Subcutaneous abdominal adipose tissue (tissue), 5 donors: ENCODE measurements around the gene CCDC17.

Experiments used
- H3K27ac ChIP-seq: one replicate; pipeline ENCODE4 v1.7.0; 2013; ENCODE audit warnings: low read depth, mild to moderate bottlenecking, inconsistent platforms, low read length, moderate library complexity
- H3K27me3 ChIP-seq, 5 donors: one replicate each; pipeline ENCODE4 v1.7.0; 2013; ENCODE audit warnings: low read length in 5 of 5, inconsistent platforms in 1 of 5; ENCODE audit not compliant: control insufficient read depth in 5 of 5, insufficient read depth in 4 of 5
- H3K36me3 ChIP-seq, 5 donors: one replicate each; pipeline ENCODE4 v1.7.0; 2013; ENCODE audit warnings: low read length in 5 of 5; ENCODE audit not compliant: control insufficient read depth in 5 of 5, insufficient read depth in 5 of 5
- H3K4me1 ChIP-seq, 5 donors: one replicate each; pipeline ENCODE4 v1.7.0; 2013; ENCODE audit warnings: low read length in 5 of 5, mild to moderate bottlenecking in 3 of 5, moderate library complexity in 1 of 5; ENCODE audit not compliant: control insufficient read depth in 5 of 5, insufficient read depth in 5 of 5
- H3K4me3 ChIP-seq, 5 donors: one replicate each; pipeline ENCODE4 v1.7.0; 2013; ENCODE audit warnings: low read length in 5 of 5, low read depth in 1 of 5
- H3K9ac ChIP-seq, 5 donors: one replicate each; pipeline ENCODE4 v1.7.0; 2013; ENCODE audit warnings: low read length in 5 of 5, mild to moderate bottlenecking in 4 of 5, moderate library complexity in 3 of 5
- H3K9me3 ChIP-seq, 5 donors: one replicate each; pipeline ENCODE4 v1.7.0; 2013; ENCODE audit warnings: low read length in 5 of 5; ENCODE audit not compliant: control insufficient read depth in 5 of 5
- donor health status: healthy.
- donor health status: healthy.
- donor health status: healthy.
- donor health status: healthy.
- donor health status: healthy.

The CCDC17 gene

DNA sequence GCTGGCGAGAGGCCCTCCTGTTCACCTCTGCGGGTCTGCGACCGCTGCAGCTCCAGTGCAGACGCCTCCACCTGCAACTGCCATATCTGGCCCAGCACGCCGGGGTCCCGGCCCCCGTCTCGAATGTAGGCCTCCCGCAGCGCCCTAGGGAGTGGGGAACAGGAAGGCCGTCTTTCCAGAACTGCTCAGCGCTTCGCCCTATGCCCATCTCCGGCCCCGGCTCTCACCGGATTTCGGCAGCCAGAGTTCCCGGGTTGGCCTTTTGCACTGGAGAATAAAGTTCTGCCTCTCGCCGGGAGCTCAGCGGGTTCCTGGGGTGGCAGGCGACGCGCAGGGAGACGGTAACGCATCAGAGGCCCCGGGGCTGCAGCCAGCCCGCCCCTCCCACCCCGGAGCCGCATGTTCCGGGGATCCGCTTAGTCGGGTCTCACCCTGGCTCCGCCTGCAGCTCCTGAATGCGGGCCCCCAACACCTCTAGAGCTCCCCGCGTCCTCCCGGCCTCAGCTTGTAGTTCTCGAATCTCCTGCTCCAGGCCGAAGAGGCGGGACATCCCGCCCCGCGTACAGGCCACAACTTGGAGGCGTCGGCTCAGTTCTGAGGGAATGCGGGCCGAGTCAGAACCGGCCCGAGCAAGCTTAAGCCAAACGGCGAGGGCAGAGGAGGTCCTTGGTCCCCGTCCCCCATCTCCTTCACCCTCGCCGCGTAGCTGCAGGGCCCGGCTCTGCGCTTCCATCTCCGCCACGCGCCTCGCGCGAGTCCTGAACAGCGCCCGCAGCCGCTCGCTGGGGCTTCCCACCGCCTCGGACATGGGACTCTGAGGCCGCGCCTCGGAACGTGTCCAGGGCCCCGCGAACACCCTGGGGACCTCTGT is 1.1 kb downstream of the CCDC17 start:
- Histone ChIP-seq H3K27me3 (no peaks in the 10 kb centered on the region), H3K9ac (peak overlapping the region in 4 of 5 donors; percentile 43 to 60 (median 55)), H3K36me3 (peaks cover under 1 to 51% (median 25%) of the 10 kb centered on the region in 5 donors), H3K4me1 (peaks cover 5 to 52% (median 34%) of the 10 kb centered on the region in 5 donors), H3K27ac (no peak overlapping the region), H3K9me3 (no peaks in the 10 kb centered on the region), H3K4me3 (peak overlapping the region in 4 of 5 donors; percentile 41 to 61 (median 59))

DNA sequence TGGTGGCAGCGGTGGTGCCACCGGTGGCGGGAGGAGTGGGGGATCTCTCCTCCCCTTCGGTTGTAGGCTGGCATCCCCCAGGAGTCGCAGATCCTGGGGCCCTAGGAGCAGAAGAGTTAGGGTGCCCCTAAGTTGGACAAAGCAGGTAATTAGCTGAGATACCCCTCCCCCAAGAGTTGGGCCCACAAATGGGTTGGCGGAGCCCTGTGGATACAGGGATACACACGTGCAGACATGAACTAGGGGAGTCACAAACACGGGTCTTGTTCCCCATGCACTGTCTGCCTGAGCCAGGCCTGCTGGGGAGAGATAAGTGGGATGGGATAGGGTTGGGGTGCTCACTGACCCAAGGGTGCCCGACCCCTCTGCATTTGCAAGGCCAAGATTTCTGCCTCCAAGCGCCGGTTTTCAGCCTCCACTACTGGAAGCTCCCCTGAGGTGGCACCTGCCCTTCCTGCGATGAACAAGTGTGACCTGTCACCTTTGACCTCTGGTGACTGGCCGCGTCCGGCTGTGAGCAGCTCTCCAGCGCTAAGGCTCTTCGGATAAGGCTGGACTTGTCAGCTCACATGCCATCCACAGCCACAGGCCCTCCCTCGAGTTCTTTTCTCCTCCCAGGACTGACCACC is 1.8 kb downstream of the CCDC17 start:
- H3K9ac ChIP-seq = peak overlapping the region in 3 of 5 donors; percentile 43 to 60 (median 55)
- H3K4me3 ChIP-seq = peak overlapping the region; percentile 41 to 61 (median 57)
- peak overlapping the region; percentile 46 for H3K27ac ChIP-seq

DNA sequence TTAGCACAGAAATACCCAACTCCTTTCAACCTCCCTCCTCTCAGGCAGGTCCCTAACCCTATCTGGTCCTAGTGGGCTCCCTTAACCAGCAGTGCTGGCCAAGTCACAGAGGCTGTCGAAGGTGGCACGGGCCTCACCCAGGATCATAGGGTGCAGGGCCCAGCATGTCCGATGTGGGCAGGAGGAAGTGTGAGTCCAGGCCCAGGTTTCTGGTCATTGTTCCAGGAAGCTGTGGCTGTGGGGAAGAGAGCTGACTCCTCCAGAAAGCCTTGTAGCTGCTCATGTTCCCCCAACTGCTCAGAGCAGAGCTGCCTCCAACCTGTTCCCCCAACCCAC is 2.4 kb downstream of the CCDC17 start:
- Histone ChIP-seq H3K27ac (peak overlapping the region; percentile 46), H3K36me3 (peaks cover 5 to 59% (median 32%) of the 10 kb centered on the region in 5 donors)

More for the DNA sequence above, 1.8 kb downstream of the CCDC17 start:
- peaks cover 3 to 55% (median 30%) of the 10 kb centered on the region in 5 donors for H3K36me3 ChIP-seq
- no peaks in the 10 kb centered on the region for H3K27me3 ChIP-seq
- no peaks in the 10 kb centered on the region for H3K9me3 ChIP-seq
- H3K4me1 ChIP-seq = peaks cover 5 to 52% (median 34%) of the 10 kb centered on the region in 5 donors

DNA sequence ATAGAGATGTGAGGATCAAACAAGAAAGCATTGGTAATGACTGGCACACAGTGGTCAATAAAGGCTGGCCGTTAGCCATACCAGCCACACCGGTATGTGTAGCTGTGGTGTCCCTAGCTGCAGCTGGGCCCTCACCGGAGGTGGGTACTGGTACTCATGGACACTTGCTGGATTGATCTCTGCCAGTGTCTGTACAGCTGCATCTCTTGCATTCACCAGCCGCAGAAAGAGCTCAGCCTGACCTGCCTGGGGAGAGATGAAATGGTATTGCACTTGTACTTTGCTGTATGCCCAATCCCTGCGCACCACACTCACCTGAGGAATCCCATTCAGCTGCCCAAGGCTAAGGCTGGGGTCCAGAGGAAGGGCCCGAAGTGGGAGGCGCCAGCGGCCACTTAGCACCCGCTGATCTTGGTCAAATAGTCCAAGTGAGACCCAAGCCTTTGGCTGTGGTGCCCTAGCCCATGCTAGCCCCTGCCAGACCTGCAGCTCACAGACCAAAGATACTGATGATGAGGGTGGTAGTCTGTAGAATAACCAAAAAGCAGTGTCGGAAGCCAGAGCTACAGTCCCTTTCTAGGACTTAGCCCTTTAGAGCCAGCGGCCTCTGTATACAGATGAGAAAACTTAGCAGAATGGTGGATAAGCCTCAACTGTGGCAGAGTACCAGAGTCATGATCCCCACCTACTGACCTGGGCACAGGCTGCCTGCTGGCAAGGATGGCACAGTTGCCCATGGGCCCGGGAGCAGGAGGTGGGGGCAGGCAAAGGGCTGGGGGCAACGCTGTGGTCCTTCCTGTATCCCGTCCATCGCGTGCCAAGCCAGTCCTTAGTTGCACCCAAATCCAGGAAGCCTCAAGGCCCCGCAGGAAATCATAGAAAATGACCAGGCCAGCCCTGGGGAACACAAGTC is 3.0 kb downstream of the CCDC17 start:
- H3K4me1 ChIP-seq = peaks cover 5 to 52% (median 34%) of the 10 kb centered on the region in 5 donors
- no peaks in the 10 kb centered on the region for H3K9me3 ChIP-seq
- H3K36me3 ChIP-seq = peaks cover 9 to 62% (median 36%) of the 10 kb centered on the region in 5 donors
- H3K27me3 ChIP-seq = no peaks in the 10 kb centered on the region
- no peak overlapping the region for H3K9ac ChIP-seq
- peak overlapping the region; percentile 46 for H3K27ac ChIP-seq
- H3K4me3 ChIP-seq = no peak overlapping the region

More for the DNA sequence above, 2.4 kb downstream of the CCDC17 start:
- Histone ChIP-seq H3K9me3 (no peaks in the 10 kb centered on the region), H3K27me3 (no peaks in the 10 kb centered on the region), H3K9ac (no peak overlapping the region), H3K4me1 (peaks cover 5 to 52% (median 34%) of the 10 kb centered on the region in 5 donors), H3K4me3 (peak overlapping the region in 1 of 5 donors; percentile 14)

GRCh38 chr1:45619149-45619921 is 4.5 kb downstream of the CCDC17 start:
- no peak overlapping the region for H3K9ac ChIP-seq
- H3K4me3 ChIP-seq = no peak overlapping the region
- H3K27me3 ChIP-seq = no peaks in the 10 kb centered on the region
- peak overlapping the region; percentile 24 for H3K27ac ChIP-seq
- H3K9me3 ChIP-seq = no peaks in the 10 kb centered on the region
- peaks cover 17 to 70% (median 48%) of the 10 kb centered on the region in 5 donors for H3K36me3 ChIP-seq
- peaks cover 5 to 52% (median 34%) of the 10 kb centered on the region in 5 donors for H3K4me1 ChIP-seq

- H3K4me1 ChIP-seq = peaks cover 5 to 39% (median 21%) of the 10 kb centered on the region in 5 donors
- no peak overlapping the region for H3K9ac ChIP-seq
- no peaks in the 10 kb centered on the region for H3K9me3 ChIP-seq
- no peak overlapping the region for H3K4me3 ChIP-seq
- H3K36me3 ChIP-seq = peaks cover 24 to 75% (median 60%) of the 10 kb centered on the region in 5 donors
- no peak overlapping the region for H3K27ac ChIP-seq
- H3K27me3 ChIP-seq = no peaks in the 10 kb centered on the region
Observed at GRCh38 chr1:45617618-45618017, 6.2 kb downstream of the CCDC17 start.

GRCh38 chr1:45615885-45616284 is 8.0 kb downstream of the CCDC17 start:
- Histone ChIP-seq H3K36me3 (peaks cover 25 to 77% (median 62%) of the 10 kb centered on the region in 5 donors), H3K4me1 (peaks cover 0 to 22% (median 4%) of the 10 kb centered on the region in 5 donors), H3K9ac (no peak overlapping the region), H3K4me3 (no peak overlapping the region), H3K27me3 (no peaks in the 10 kb centered on the region), H3K9me3 (no peaks in the 10 kb centered on the region), H3K27ac (no peak overlapping the region)

DNA sequence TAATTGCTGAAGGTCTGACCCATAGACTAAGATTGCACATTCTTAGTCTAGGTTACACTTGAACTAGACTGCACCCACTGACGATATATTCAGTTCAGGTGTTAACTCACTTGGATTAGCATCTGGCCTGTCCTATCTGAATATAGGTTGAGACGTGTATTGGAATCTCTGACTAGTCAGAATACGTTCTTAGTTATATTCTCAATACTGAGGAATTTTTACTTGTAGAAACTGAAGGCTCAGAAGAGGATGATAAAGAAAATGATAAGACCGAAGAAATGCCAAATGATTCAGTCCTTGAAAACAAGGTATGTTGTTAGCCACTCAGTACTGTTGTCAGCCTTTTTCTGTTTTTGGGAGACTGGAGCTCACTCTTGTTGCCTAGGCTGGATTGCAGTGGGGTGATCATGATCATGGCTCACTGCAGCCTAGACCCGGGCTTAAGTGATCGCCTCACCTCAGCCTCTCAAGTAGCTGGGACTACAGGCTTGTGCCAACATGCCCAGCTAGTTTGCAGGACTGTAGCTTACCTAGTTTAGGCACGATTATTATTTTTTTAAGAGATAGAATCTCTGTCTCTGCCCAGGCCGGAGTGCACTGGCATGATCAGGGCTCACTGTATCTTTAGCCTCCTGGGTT is 10.8 kb downstream of the CCDC17 start:
- Histone ChIP-seq H3K27ac (no peak overlapping the region), H3K4me3 (no peak overlapping the region), H3K36me3 (peaks cover 25 to 67% (median 58%) of the 10 kb centered on the region in 5 donors), H3K9me3 (no peaks in the 10 kb centered on the region), H3K4me1 (peaks cover 1 to 8% (median 5%) of the 10 kb centered on the region in 5 donors), H3K9ac (no peak overlapping the region), H3K27me3 (no peaks in the 10 kb centered on the region)
